BLaER1 (cell line): ENCODE data around the gene IRF2.
A peak's percentile ranks its signal among the peaks of the same experiment; 100 is the strongest.

Experiments
- H3K27ac ChIP-seq: shearing (Covaris generic); formaldehyde crosslinking; 2 replicates; pipeline ENCODE4 v1.8.1; 2022
- H3K27me3 ChIP-seq: shearing (Covaris generic); formaldehyde crosslinking; 2 replicates; pipeline ENCODE4 v1.8.1; 2022
- H3K36me3 ChIP-seq: shearing (Covaris generic); formaldehyde crosslinking; 2 replicates; pipeline ENCODE4 v1.8.1; 2022
- H3K4me1 ChIP-seq: shearing (Covaris generic); formaldehyde crosslinking; 2 replicates; pipeline ENCODE4 v1.8.1; 2022
- H3K4me2 ChIP-seq: shearing (Covaris generic); formaldehyde crosslinking; 2 replicates; pipeline ENCODE4 v1.8.1; 2022
- H3K4me3 ChIP-seq: shearing (Covaris generic); formaldehyde crosslinking; 2 replicates; pipeline ENCODE4 v1.8.1; 2022
- H3K9ac ChIP-seq: shearing (Covaris generic); formaldehyde crosslinking; 2 replicates; pipeline ENCODE4 v1.8.1; 2022
- H3K9me3 ChIP-seq: shearing (Covaris generic); formaldehyde crosslinking; 2 replicates; pipeline ENCODE4 v1.8.1; 2022
- H4K20me1 ChIP-seq: shearing (Covaris generic); formaldehyde crosslinking; 2 replicates; pipeline ENCODE4 v1.8.1; 2022
- Cebpa-rat ChIP-seq: shearing (Covaris generic); IDR thresholded peaks from 2 replicates; pipeline ENCODE4 v1.8.1; 2022

Gene IRF2

DNA sequence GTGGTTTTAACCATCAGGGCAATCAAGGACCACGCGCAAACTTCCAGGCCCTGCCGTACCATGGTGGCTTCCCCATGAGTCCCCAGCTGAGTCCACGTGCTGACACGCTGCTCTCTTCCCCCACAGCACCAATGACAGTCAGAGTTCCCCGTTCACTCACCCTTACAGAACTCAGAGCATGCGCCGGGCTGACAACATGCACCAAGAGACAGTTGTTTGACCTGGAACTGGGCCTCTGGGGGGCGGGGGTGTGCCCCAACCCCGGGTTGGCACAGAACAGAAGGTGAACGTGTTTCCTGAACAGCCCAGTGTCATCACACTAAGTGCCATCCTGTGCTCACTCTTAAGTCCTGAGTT lies 29.4 kb downstream of the IRF2 start:
- Histone ChIP-seq H4K20me1 (peaks cover 40% of the 10 kb centered on the region), H3K9me3 (no peaks in the 10 kb centered on the region), H3K9ac (no peak overlapping the region), H3K4me3 (no peak overlapping the region), H3K27ac (peak overlapping the region; percentile 52; the same call in 1 of the 2 replicates), H3K27me3 (no peaks in the 10 kb centered on the region), H3K36me3 (peaks cover 16% of the 10 kb centered on the region), H3K4me1 (peaks cover 89% of the 10 kb centered on the region), H3K4me2 (peak overlapping the region; percentile 97)
- no peak for TF ChIP-seq Cebpa-rat

GRCh38 chr4:184444215-184444952 lies 30.0 kb downstream of the IRF2 start:
- TF ChIP-seq Cebpa-rat, result no peak
- Histone ChIP-seq H3K4me1 (peaks cover 84% of the 10 kb centered on the region), H3K36me3 (peaks cover 16% of the 10 kb centered on the region), H3K4me3 (no peak overlapping the region), H4K20me1 (peaks cover 44% of the 10 kb centered on the region), H3K9ac (no peak overlapping the region), H3K4me2 (peak overlapping the region; percentile 97), H3K27ac (peak overlapping the region; percentile 52; the same call in 1 of the 2 replicates), H3K9me3 (no peaks in the 10 kb centered on the region), H3K27me3 (no peaks in the 10 kb centered on the region)

GRCh38 chr4:184443318-184443717 lies 31.0 kb downstream of the IRF2 start:
- peaks cover 16% of the 10 kb centered on the region for H3K36me3 ChIP-seq
- H3K27me3 ChIP-seq, result no peaks in the 10 kb centered on the region
- no peak overlapping the region for H3K9ac ChIP-seq
- TF ChIP-seq Cebpa-rat, result no peak
- H3K9me3 ChIP-seq, result no peaks in the 10 kb centered on the region
- no peak overlapping the region for H3K27ac ChIP-seq
- H3K4me3 ChIP-seq, result no peak overlapping the region
- H4K20me1 ChIP-seq, result peaks cover 54% of the 10 kb centered on the region
- peaks cover 81% of the 10 kb centered on the region for H3K4me1 ChIP-seq
- no peak overlapping the region for H3K4me2 ChIP-seq

DNA sequence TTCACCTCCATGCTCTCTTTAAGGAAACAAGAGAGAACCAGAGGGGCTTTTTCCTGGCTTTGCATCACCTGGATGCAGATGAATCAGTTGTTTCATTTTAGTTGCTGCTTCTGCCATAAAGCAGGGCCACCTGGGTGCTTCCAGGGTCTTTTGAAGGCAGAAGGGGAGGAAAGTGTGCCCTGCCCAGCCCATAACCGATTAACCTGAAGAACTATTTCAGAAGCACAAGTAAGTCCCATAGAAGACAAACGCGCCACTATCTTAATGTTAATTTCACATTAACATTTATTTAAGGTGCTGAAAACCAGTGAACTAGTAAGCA lies 32.1 kb downstream of the IRF2 start:
- Histone ChIP-seq H3K36me3 (peaks cover 16% of the 10 kb centered on the region), H3K4me3 (no peak overlapping the region), H3K27ac (no peak overlapping the region), H3K9ac (no peak overlapping the region), H3K9me3 (no peaks in the 10 kb centered on the region), H4K20me1 (peaks cover 65% of the 10 kb centered on the region), H3K4me2 (no peak overlapping the region), H3K4me1 (peaks cover 81% of the 10 kb centered on the region), H3K27me3 (no peaks in the 10 kb centered on the region)
- no peak for TF ChIP-seq Cebpa-rat

GRCh38 chr4:184441461-184442313 lies 32.7 kb downstream of the IRF2 start:
- Histone ChIP-seq H3K36me3 (peaks cover 16% of the 10 kb centered on the region), H3K4me1 (peaks cover 81% of the 10 kb centered on the region), H4K20me1 (peaks cover 67% of the 10 kb centered on the region), H3K27me3 (no peaks in the 10 kb centered on the region), H3K27ac (no peak overlapping the region), H3K9ac (no peak overlapping the region), H3K4me3 (no peak overlapping the region), H3K4me2 (no peak overlapping the region), H3K9me3 (no peaks in the 10 kb centered on the region)
- TF ChIP-seq Cebpa-rat, result no peak

DNA sequence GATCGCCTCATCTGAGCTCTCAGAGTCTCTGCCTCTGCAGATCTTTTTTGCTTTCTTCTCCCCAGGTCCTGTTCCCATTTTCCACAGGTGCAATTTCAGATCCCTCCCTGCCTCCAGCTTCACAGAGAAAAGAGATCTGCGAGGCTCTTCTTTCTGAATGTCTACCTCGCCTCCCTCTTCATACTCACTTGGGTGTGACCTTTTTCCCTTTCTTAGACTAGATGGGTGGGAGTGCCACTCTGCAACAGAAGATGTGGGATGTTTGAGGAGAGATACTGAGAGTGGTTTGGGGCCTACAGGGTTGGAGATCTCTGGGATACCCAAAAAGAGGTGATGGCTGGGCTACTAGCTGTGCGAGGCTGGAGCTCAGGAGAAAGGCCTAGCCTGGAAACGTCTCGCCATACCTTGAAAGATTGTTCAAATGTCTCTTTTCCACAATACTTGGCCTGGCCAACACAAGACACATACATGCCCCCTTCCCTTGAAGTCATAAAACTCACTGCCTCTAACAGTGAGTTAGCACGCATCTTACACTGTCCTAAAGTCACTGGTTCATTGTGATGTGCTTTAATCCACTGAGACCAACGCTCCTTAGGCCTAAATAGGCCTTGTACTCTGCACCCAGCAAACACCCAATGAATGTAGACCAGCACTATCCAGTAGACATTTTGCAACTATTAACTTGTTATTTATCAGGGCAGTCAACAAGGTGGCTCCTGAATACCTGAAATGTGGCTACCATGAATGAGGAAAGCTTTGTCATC lies 33.6 kb downstream of the IRF2 start:
- no peak for TF ChIP-seq Cebpa-rat
- peaks cover 76% of the 10 kb centered on the region for H3K4me1 ChIP-seq

GRCh38 chr4:184439856-184440594 lies 34.3 kb downstream of the IRF2 start:
- no peak for TF ChIP-seq Cebpa-rat
- Histone ChIP-seq H4K20me1 (peaks cover 67% of the 10 kb centered on the region), H3K9ac (no peak overlapping the region), H3K27ac (no peak overlapping the region; the same call in 1 of the 2 replicates), H3K4me2 (no peak overlapping the region), H3K9me3 (no peaks in the 10 kb centered on the region; the same call in 1 of the 2 replicates), H3K4me3 (no peak overlapping the region), H3K36me3 (peaks cover 20% of the 10 kb centered on the region), H3K27me3 (no peaks in the 10 kb centered on the region), H3K4me1 (peaks cover 74% of the 10 kb centered on the region)

More for the DNA sequence above, 33.6 kb downstream of the IRF2 start:
- no peaks in the 10 kb centered on the region for H3K27me3 ChIP-seq
- peaks cover 16% of the 10 kb centered on the region for H3K36me3 ChIP-seq
- H4K20me1 ChIP-seq, result peaks cover 67% of the 10 kb centered on the region
- no peak overlapping the region for H3K4me2 ChIP-seq
- H3K4me3 ChIP-seq, result no peak overlapping the region
- H3K9ac ChIP-seq, result no peak overlapping the region
- H3K27ac ChIP-seq, result no peak overlapping the region; the same call in 1 of the 2 replicates
- no peaks in the 10 kb centered on the region; the same call in 1 of the 2 replicates for H3K9me3 ChIP-seq

- Histone ChIP-seq H3K4me3 (no peak overlapping the region), H3K27ac (no peak overlapping the region), H3K4me1 (peaks cover 68% of the 10 kb centered on the region), H3K9ac (no peak overlapping the region), H3K36me3 (peaks cover 25% of the 10 kb centered on the region), H3K4me2 (no peak overlapping the region), H3K27me3 (no peaks in the 10 kb centered on the region), H3K9me3 (no peaks in the 10 kb centered on the region; the same call in 1 of the 2 replicates), H4K20me1 (peaks cover 69% of the 10 kb centered on the region)
- no peak for TF ChIP-seq Cebpa-rat
These were observed 35.0 kb downstream of the IRF2 start for GRCh38 chr4:184439386-184439785.

DNA sequence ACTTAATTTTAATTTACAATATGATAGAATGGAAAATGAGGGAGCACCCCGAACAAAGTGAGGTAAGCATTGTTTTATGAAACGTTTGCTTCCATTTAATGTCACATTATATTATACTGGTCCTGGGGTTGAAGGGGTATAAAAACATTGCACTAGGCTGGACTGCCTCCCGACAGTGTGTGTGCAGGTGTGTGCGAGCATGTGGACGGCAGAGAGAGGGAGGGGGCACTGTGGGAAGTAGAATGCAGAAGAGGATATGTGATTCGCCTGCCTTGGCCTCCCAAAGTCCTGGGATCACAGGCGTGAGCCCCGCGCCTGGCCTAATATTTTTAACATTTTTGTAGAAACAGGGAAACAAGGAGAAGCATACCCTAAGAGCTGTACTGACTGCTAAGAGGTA lies 36.0 kb downstream of the IRF2 start:
- no peak for TF ChIP-seq Cebpa-rat
- H4K20me1 ChIP-seq, result peaks cover 69% of the 10 kb centered on the region

More for the DNA sequence above, 36.0 kb downstream of the IRF2 start:
- Histone ChIP-seq H3K4me2 (peak overlapping the region; percentile 37; the same call in 1 of the 2 replicates), H3K4me1 (peaks cover 62% of the 10 kb centered on the region), H3K36me3 (peaks cover 26% of the 10 kb centered on the region), H3K9ac (no peak overlapping the region), H3K4me3 (no peak overlapping the region), H3K27ac (no peak overlapping the region), H3K27me3 (no peaks in the 10 kb centered on the region), H3K9me3 (no peaks in the 10 kb centered on the region; the same call in 1 of the 2 replicates)
